Measurements from ENCODE around the gene DNAH1. TPM values are rescaled to one million over a fixed set of nuclear protein-coding genes. Genes with fewer than 3 reads are reported as not detected.

The DNAH1 gene
- total RNA-seq, 1 donor, result 8.7 TPM

DNA sequence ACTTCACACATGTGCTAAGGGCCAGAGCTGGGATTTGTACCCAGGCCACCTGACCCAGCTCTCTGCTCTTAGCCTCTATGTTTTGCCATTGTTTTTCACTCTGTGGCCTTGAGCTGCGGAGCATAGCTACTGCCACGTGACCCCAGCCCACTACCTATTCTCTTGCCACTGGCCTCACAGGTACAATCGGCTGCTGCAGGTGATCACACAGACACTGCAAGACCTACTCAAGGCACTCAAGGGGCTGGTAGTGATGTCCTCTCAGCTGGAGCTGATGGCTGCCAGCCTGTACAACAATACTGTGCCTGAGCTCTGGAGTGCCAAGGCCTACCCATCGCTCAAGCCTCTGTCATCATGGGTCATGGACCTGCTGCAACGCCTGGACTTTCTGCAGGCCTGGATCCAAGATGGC is 82.6 kb downstream of the DNAH1 start:
- no peaks in the 10 kb centered on the region for H3K27me3 ChIP-seq (ENCODE audit: insufficient read depth, low read length)
- H3K27ac ChIP-seq (ENCODE audit: low read depth, low read length), result no peak overlapping the region
- H3K36me3 ChIP-seq (ENCODE audit: insufficient read depth, low read length), result peaks cover 21% of the 10 kb centered on the region
- H3K4me2 ChIP-seq (ENCODE audit: insufficient read depth, low read length), result no peak overlapping the region
- H3K9me3 ChIP-seq (ENCODE audit: low read depth, low read length), result no peaks in the 10 kb centered on the region
- H2AFZ ChIP-seq (ENCODE audit: low read length), result no peak overlapping the region
- peak; percentile 66 for DNase-seq (ENCODE audit: insufficient read length, low spot score, missing footprints)
- no peaks in the 10 kb centered on the region for H3K4me1 ChIP-seq (ENCODE audit: insufficient read depth, low read length)
- H3K79me2 ChIP-seq (ENCODE audit: insufficient read depth, low read length), result no peaks in the 10 kb centered on the region
- TF ChIP-seq, protein P1, sequence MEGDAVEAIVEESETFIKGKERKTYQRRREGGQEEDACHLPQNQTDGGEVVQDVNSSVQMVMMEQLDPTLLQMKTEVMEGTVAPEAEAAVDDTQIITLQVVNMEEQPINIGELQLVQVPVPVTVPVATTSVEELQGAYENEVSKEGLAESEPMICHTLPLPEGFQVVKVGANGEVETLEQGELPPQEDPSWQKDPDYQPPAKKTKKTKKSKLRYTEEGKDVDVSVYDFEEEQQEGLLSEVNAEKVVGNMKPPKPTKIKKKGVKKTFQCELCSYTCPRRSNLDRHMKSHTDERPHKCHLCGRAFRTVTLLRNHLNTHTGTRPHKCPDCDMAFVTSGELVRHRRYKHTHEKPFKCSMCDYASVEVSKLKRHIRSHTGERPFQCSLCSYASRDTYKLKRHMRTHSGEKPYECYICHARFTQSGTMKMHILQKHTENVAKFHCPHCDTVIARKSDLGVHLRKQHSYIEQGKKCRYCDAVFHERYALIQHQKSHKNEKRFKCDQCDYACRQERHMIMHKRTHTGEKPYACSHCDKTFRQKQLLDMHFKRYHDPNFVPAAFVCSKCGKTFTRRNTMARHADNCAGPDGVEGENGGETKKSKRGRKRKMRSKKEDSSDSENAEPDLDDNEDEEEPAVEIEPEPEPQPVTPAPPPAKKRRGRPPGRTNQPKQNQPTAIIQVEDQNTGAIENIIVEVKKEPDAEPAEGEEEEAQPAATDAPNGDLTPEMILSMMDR (IDR thresholded peaks at IDR 0.05; ENCODE audit: extremely low read depth, low read depth, low read length), result no peak
- H3K4me3 ChIP-seq (ENCODE audit: insufficient read depth, low read length), result no peak overlapping the region
- H4K20me1 ChIP-seq (ENCODE audit: insufficient read depth, low read length), result peaks cover 5% of the 10 kb centered on the region

DNA sequence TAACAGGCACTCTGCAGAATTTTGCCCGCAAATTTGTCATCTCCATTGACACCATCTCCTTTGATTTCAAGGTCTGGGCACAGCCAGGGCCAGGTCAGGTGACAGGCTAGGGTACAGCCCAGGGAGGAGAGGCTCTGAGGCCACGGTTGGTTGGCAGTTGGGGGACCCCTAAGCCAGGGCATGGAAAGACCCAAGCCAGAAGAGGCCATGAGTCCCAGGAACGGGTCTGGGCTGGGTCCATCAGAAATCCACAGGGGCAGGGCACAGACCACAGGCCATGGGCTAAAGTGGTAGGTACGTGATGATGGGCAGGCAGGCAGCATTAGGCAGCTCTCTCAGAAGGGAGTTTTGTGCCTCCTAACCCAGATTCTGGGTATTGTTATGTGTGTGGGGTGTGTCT is 83.0 kb downstream of the DNAH1 start:
- TF ChIP-seq, protein P1 (IDR thresholded peaks at IDR 0.05; ENCODE audit: extremely low read depth, low read depth, low read length), result no peak
- Histone ChIP-seq H3K4me1 (ENCODE audit: insufficient read depth, low read length) (no peaks in the 10 kb centered on the region), H3K4me3 (ENCODE audit: insufficient read depth, low read length) (no peak overlapping the region), H3K36me3 (ENCODE audit: insufficient read depth, low read length) (peaks cover 26% of the 10 kb centered on the region), H3K27ac (ENCODE audit: low read depth, low read length) (no peak overlapping the region), H3K27me3 (ENCODE audit: insufficient read depth, low read length) (no peaks in the 10 kb centered on the region), H4K20me1 (ENCODE audit: insufficient read depth, low read length) (peaks cover 8% of the 10 kb centered on the region), H3K9me3 (ENCODE audit: low read depth, low read length) (no peaks in the 10 kb centered on the region), H2AFZ (ENCODE audit: low read length) (no peak overlapping the region), H3K79me2 (ENCODE audit: insufficient read depth, low read length) (no peaks in the 10 kb centered on the region), H3K4me2 (ENCODE audit: insufficient read depth, low read length) (no peak overlapping the region)
- DNase-seq (ENCODE audit: insufficient read length, low spot score, missing footprints), result peak; percentile 9

DNA sequence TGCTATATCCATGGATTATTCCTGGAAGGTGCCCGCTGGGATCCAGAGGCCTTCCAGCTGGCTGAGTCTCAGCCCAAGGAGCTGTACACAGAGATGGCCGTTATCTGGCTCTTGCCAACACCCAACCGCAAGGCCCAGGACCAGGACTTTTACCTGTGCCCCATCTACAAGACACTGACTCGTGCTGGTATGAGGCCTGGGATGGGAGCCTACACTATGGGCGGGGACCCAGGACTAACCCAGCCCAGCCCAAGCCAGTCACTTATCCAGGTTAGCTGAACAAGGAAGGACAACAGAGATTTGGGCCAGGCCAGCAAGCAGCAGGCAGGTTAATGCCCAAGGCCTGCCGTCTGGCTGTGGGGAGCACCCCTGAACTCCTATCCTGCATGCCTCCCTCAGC is 83.5 kb downstream of the DNAH1 start:
- no peak overlapping the region for H3K4me3 ChIP-seq (ENCODE audit: insufficient read depth, low read length)
- peaks cover 31% of the 10 kb centered on the region for H3K36me3 ChIP-seq (ENCODE audit: insufficient read depth, low read length)
- H3K79me2 ChIP-seq (ENCODE audit: insufficient read depth, low read length), result no peaks in the 10 kb centered on the region
- TF ChIP-seq, protein P1 (IDR thresholded peaks at IDR 0.05; ENCODE audit: extremely low read depth, low read depth, low read length), result no peak
- H3K9me3 ChIP-seq (ENCODE audit: low read depth, low read length), result no peaks in the 10 kb centered on the region
- H3K27me3 ChIP-seq (ENCODE audit: insufficient read depth, low read length), result no peaks in the 10 kb centered on the region
- H2AFZ ChIP-seq (ENCODE audit: low read length), result no peak overlapping the region
- peaks cover 8% of the 10 kb centered on the region for H4K20me1 ChIP-seq (ENCODE audit: insufficient read depth, low read length)
- DNase-seq (ENCODE audit: insufficient read length, low spot score, missing footprints), result peak; percentile 64
- no peak overlapping the region for H3K4me2 ChIP-seq (ENCODE audit: insufficient read depth, low read length)
- H3K4me1 ChIP-seq (ENCODE audit: insufficient read depth, low read length), result no peaks in the 10 kb centered on the region
- H3K27ac ChIP-seq (ENCODE audit: low read depth, low read length), result no peak overlapping the region

DNA sequence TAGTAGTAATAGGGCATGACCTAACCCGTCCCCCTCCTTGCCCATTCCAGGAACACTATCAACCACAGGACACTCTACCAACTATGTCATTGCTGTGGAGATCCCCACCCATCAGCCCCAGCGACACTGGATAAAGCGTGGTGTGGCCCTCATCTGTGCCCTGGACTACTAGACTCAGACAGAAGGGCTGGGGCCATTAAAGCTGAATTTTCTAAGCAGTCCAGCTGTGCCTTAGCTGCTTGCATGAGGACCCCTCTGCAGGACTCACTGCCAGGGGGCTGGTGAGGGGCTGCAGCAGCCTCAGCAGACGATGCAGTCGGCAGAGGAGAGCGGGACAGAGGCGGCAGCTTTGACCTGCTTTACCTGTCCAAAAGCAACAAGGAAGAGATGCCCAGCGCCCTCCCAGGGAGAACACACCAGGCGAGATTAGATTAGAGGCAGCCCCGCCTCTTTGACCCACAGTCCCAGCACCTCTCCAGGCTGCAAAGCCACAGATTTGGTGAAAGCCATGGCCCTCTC is 84.2 kb downstream of the DNAH1 start:
- H3K4me2 ChIP-seq (ENCODE audit: insufficient read depth, low read length), result no peak overlapping the region
- no peak overlapping the region for H2AFZ ChIP-seq (ENCODE audit: low read length)
- no peaks in the 10 kb centered on the region for H3K4me1 ChIP-seq (ENCODE audit: insufficient read depth, low read length)
- no peaks in the 10 kb centered on the region for H3K9me3 ChIP-seq (ENCODE audit: low read depth, low read length)
- H3K27ac ChIP-seq (ENCODE audit: low read depth, low read length), result no peak overlapping the region
- H3K36me3 ChIP-seq (ENCODE audit: insufficient read depth, low read length), result peaks cover 38% of the 10 kb centered on the region
- no peak overlapping the region for H3K4me3 ChIP-seq (ENCODE audit: insufficient read depth, low read length)
- H3K79me2 ChIP-seq (ENCODE audit: insufficient read depth, low read length), result no peaks in the 10 kb centered on the region
- no peaks in the 10 kb centered on the region for H3K27me3 ChIP-seq (ENCODE audit: insufficient read depth, low read length)
- TF ChIP-seq, protein P1 (IDR thresholded peaks at IDR 0.05; ENCODE audit: extremely low read depth, low read depth, low read length), result no peak
- DNase-seq (ENCODE audit: insufficient read length, low spot score, missing footprints), result peak; percentile 72
- H4K20me1 ChIP-seq (ENCODE audit: insufficient read depth, low read length), result peaks cover 10% of the 10 kb centered on the region
